ENCODE results near the gene EIF4E1B.

GRCh38 chr5:176631383-176632200 is 1.1 kb downstream of the EIF4E1B start:
- no peak for TF ChIP-seq POLR2A (IDR thresholded peaks at IDR 0.05)
- TF ChIP-seq, protein P1, sequence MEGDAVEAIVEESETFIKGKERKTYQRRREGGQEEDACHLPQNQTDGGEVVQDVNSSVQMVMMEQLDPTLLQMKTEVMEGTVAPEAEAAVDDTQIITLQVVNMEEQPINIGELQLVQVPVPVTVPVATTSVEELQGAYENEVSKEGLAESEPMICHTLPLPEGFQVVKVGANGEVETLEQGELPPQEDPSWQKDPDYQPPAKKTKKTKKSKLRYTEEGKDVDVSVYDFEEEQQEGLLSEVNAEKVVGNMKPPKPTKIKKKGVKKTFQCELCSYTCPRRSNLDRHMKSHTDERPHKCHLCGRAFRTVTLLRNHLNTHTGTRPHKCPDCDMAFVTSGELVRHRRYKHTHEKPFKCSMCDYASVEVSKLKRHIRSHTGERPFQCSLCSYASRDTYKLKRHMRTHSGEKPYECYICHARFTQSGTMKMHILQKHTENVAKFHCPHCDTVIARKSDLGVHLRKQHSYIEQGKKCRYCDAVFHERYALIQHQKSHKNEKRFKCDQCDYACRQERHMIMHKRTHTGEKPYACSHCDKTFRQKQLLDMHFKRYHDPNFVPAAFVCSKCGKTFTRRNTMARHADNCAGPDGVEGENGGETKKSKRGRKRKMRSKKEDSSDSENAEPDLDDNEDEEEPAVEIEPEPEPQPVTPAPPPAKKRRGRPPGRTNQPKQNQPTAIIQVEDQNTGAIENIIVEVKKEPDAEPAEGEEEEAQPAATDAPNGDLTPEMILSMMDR (IDR thresholded peaks at IDR 0.05) = no peak
